OCI-M2 (cell line): ENCODE results near the gene BCAS1.

Experiments
- DNase-seq: peaks from one replicate; lab custom pipeline; 2025; ENCODE audit not compliant: unreplicated experiment; lab: John Stamatoyannopoulos, UW

The BCAS1 gene

GRCh38 chr20:53914091-53914780, 156.2 kb downstream of the BCAS1 start:
- no peak for DNase-seq

- no peak for DNase-seq
These were observed 159.1 kb downstream of the BCAS1 start for GRCh38 chr20:53911301-53911700.

- DNase-seq = no peak
These were observed 159.9 kb downstream of the BCAS1 start for GRCh38 chr20:53910351-53911002.

GRCh38 chr20:53907968-53908751, 162.2 kb downstream of the BCAS1 start:
- DNase-seq = no peak

GRCh38 chr20:53905820-53906191, 164.6 kb downstream of the BCAS1 start:
- no peak for DNase-seq

- no peak for DNase-seq
These were observed 165.2 kb downstream of the BCAS1 start for GRCh38 chr20:53905019-53905819.

- no peak for DNase-seq
These were observed 166.1 kb downstream of the BCAS1 start for GRCh38 chr20:53904261-53904660.

GRCh38 chr20:53903652-53903987, 166.8 kb downstream of the BCAS1 start:
- DNase-seq = no peak

GRCh38 chr20:53902968-53903651, 167.3 kb downstream of the BCAS1 start:
- no peak for DNase-seq

GRCh38 chr20:53901497-53902096, 168.8 kb downstream of the BCAS1 start:
- no peak for DNase-seq

GRCh38 chr20:53901064-53901463, 169.3 kb downstream of the BCAS1 start:
- DNase-seq = no peak

- DNase-seq = no peak
These were observed 169.9 kb downstream of the BCAS1 start for GRCh38 chr20:53900380-53900999.

- DNase-seq = no peak
These were observed 170.8 kb downstream of the BCAS1 start for GRCh38 chr20:53899351-53900167.

- DNase-seq = no peak
These were observed 171.8 kb downstream of the BCAS1 start for GRCh38 chr20:53898556-53898931.

- no peak for DNase-seq
These were observed 172.4 kb downstream of the BCAS1 start for GRCh38 chr20:53897884-53898555.

- no peak for DNase-seq
These were observed 173.7 kb downstream of the BCAS1 start for GRCh38 chr20:53896647-53897046.

- DNase-seq = no peak
These were observed 174.4 kb downstream of the BCAS1 start for GRCh38 chr20:53896041-53896440.

GRCh38 chr20:53895385-53895755, 175.0 kb downstream of the BCAS1 start:
- DNase-seq = no peak
